Stimulated activated CD4-positive, alpha-beta T cell treated with anti-CD3 and anti-CD28 coated beads, Interleukin-12 subunit alpha, Interleukin-12 subunit beta, amount 100 ng/mL, for 24 hours (primary cell): ENCODE results near the gene MIS12.

Source experiments
- DNase-seq, 2 experiments: peaks; one replicate each; pipeline ENCODE4 v3.0.0-alpha.2; 2020; ENCODE audit warnings: low read depth in 2 of 2

Gene MIS12

GRCh38 chr17:5533486-5534315, 47.3 kb downstream of the MIS12 start:
- no peak for DNase-seq

- DNase-seq = no peak
These were observed 49.1 kb downstream of the MIS12 start for GRCh38 chr17:5535436-5535835.

GRCh38 chr17:5536866-5537650, 50.7 kb downstream of the MIS12 start:
- DNase-seq = no peak

GRCh38 chr17:5539286-5539685, 52.9 kb downstream of the MIS12 start:
- no peak for DNase-seq

- DNase-seq = no peak
These were observed 54.0 kb downstream of the MIS12 start for GRCh38 chr17:5540321-5540720.
